DOHH2 (cell line): ENCODE results near the gene SP100.
A peak's percentile ranks its signal among the peaks of the same experiment; 100 is the strongest.

ENCODE experiments used
- H3F3A ChIP-seq: fragments of 200-600 bp; sonication (generic), shearing (Covaris generic); 2 replicates; pipeline ENCODE4 v1.6.0; 2016; ENCODE audit warnings: antibody characterized with exemption, mild to moderate bottlenecking; ENCODE audit not compliant: control insufficient read depth, insufficient read depth
- H3K27ac ChIP-seq: fragments of 200-600 bp; sonication (generic); 2 replicates; pipeline ENCODE4 v1.5.1; 2014; ENCODE audit warnings: low read depth, mild to moderate bottlenecking, low read length, moderate library complexity
- H3K27me3 ChIP-seq: fragments of 200-600 bp; sonication (generic); 2 replicates; pipeline ENCODE4 v1.6.1; 2014; ENCODE audit warnings: mild to moderate bottlenecking, low read length, mixed read lengths; ENCODE audit not compliant: control insufficient read depth
- H3K36me3 ChIP-seq: fragments of 200-600 bp; sonication (generic); 2 replicates; pipeline ENCODE4 v1.6.1; 2014; ENCODE audit warnings: mild to moderate bottlenecking, low read length, moderate library complexity, mixed read lengths; ENCODE audit not compliant: control insufficient read depth
- H3K4me1 ChIP-seq: fragments of 200-600 bp; sonication (generic); 2 replicates; pipeline ENCODE4 v1.6.1; 2014; ENCODE audit warnings: mild to moderate bottlenecking, low read length, mixed read lengths; ENCODE audit not compliant: control insufficient read depth
- H3K4me2 ChIP-seq: fragments of 200-600 bp; sonication (generic); 2 replicates; pipeline ENCODE4 v1.6.0; 2014; ENCODE audit warnings: mild to moderate bottlenecking, low read length, moderate library complexity
- H3K4me3 ChIP-seq: fragments of 200-600 bp; sonication (generic); 2 replicates; pipeline ENCODE4 v1.5.1; 2014; ENCODE audit warnings: mild to moderate bottlenecking, low read length, mixed read lengths
- H3K79me2 ChIP-seq: fragments of 200-600 bp; sonication (generic); 2 replicates; pipeline ENCODE4 v1.6.1; 2014; ENCODE audit warnings: mild to moderate bottlenecking, low read length, mixed read lengths; ENCODE audit not compliant: control insufficient read depth
- H3K9me2 ChIP-seq: fragments of 200-600 bp; sonication (generic); replicated peaks from 2 replicates; pipeline ENCODE4 v1.6.1; 2014; ENCODE audit warnings: mild to moderate bottlenecking, low read length, mixed read lengths; ENCODE audit not compliant: control insufficient read depth
- H3K9me3 ChIP-seq: fragments of 200-600 bp; sonication (generic); 2 replicates; pipeline ENCODE4 v1.6.1; 2014; ENCODE audit warnings: antibody characterized with exemption, low read length, mixed read lengths; ENCODE audit not compliant: control insufficient read depth, insufficient read depth
- H4K20me1 ChIP-seq: fragments of 200-600 bp; sonication (generic); 2 replicates; pipeline ENCODE4 v1.6.0; 2014; ENCODE audit warnings: low read depth, mild to moderate bottlenecking, antibody characterized with exemption, low read length, moderate library complexity; ENCODE audit not compliant: control insufficient read depth, insufficient read depth
- CTCF ChIP-seq: fragments of 200-600 bp; sonication (generic); IDR thresholded peaks from one replicate; pipeline ENCODE4 v1.5.1; 2014; ENCODE audit warnings: antibody characterized with exemption, mild to moderate bottlenecking, low read depth, low read length; ENCODE audit not compliant: poor library complexity, severe bottlenecking
- EZH2phosphoT487 ChIP-seq: fragments of 200-600 bp; sonication (generic); IDR thresholded peaks from 2 replicates; pipeline ENCODE4 v1.6.1; 2017; ENCODE audit warnings: borderline replicate concordance, mild to moderate bottlenecking, antibody characterized with exemption, low read length, moderate library complexity, mixed read lengths

Gene SP100

DNA sequence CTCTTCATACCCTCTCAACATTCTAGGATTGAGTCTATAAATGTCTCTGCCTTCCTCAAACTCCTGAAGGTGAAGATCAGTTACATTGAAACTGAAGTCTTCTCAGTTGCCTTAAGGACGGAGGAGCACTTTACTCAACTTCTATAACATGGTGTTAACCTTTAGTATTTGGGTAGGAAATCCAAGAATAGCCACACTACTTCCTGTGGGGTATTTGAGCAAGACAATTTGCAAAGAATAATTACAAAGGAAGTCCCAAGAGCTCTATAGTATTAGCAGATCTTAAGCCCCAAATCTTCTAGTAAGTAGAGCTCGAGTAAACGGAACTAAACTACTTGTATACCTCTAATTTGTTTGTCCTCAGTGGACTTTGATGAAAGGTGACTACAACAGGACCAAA lies 80.9 kb downstream of the SP100 start:
- H3K4me2 ChIP-seq: peak overlapping the region; percentile 64
- no peaks in the 10 kb centered on the region for H3K27me3 ChIP-seq
- H3K36me3 ChIP-seq: no peaks in the 10 kb centered on the region
- H3K4me3 ChIP-seq: peak overlapping the region; percentile 46
- H3K79me2 ChIP-seq: no peaks in the 10 kb centered on the region
- H4K20me1 ChIP-seq: no peaks in the 10 kb centered on the region
- H3K27ac ChIP-seq: peak overlapping the region; percentile 14; the same call in 1 of the 2 replicates
- H3F3A ChIP-seq: no peaks in the 10 kb centered on the region
- H3K9me2 ChIP-seq: no peaks in the 10 kb centered on the region
- no peak for TF ChIP-seq EZH2phosphoT487
- no peak for TF ChIP-seq CTCF
- peaks cover 20% of the 10 kb centered on the region for H3K4me1 ChIP-seq
- no peaks in the 10 kb centered on the region for H3K9me3 ChIP-seq

DNA sequence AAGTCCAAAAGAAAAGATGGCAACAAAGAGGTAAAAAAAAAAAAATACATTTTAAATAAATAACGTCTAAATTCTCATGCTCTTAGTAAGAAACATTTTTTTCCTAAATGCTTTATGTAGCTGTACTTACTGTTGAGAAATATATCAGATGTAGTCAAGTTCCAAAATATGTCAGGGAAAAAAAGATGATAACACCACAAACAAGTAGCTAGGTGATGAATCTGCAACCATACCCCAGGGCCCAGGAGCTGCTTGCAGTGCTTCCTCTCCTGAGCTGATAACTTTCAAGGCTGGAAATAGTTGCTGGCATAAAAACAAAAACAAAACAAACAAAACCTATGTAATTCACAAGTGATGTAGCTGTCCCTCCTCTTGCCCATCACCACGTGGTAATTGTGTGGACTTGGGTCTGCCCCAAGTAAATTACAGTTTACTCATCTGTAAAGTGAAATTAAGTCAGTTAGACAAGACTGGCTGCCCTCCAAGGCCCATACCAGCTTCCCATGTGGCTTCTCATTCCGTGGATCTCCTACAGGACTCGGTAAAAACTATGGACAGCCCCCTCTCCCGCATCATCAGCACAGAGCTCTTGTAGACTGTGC lies 82.6 kb downstream of the SP100 start:
- H3K9me2 ChIP-seq: no peaks in the 10 kb centered on the region
- H3K9me3 ChIP-seq: no peaks in the 10 kb centered on the region
- peaks cover 20% of the 10 kb centered on the region for H3K4me1 ChIP-seq
- H3K79me2 ChIP-seq: no peaks in the 10 kb centered on the region
- TF ChIP-seq EZH2phosphoT487 (no peak), CTCF (no peak)
- H3K27me3 ChIP-seq: no peaks in the 10 kb centered on the region
- no peaks in the 10 kb centered on the region for H3K36me3 ChIP-seq
- no peak overlapping the region for H3K4me3 ChIP-seq
- no peaks in the 10 kb centered on the region for H4K20me1 ChIP-seq
- H3F3A ChIP-seq: no peaks in the 10 kb centered on the region
- H3K27ac ChIP-seq: no peak overlapping the region
- no peak overlapping the region for H3K4me2 ChIP-seq

GRCh38 chr2:230502593-230502992 lies 86.6 kb downstream of the SP100 start:
- H3K4me1 ChIP-seq: peaks cover 4% of the 10 kb centered on the region
- no peaks in the 10 kb centered on the region for H4K20me1 ChIP-seq
- H3K36me3 ChIP-seq: no peaks in the 10 kb centered on the region
- no peak for TF ChIP-seq CTCF
- TF ChIP-seq EZH2phosphoT487: no peak
- H3K27ac ChIP-seq: no peak overlapping the region
- no peak overlapping the region for H3K4me2 ChIP-seq
- no peaks in the 10 kb centered on the region for H3K9me2 ChIP-seq
- no peaks in the 10 kb centered on the region for H3K79me2 ChIP-seq
- no peaks in the 10 kb centered on the region for H3K9me3 ChIP-seq
- no peak overlapping the region for H3K4me3 ChIP-seq
- no peaks in the 10 kb centered on the region for H3F3A ChIP-seq
- H3K27me3 ChIP-seq: no peaks in the 10 kb centered on the region
